ENCODE measurements around the gene LIPG. TPM values are rescaled to one million over a fixed set of nuclear protein-coding genes. Genes with fewer than 3 reads are reported as not detected.

Gene LIPG
- total RNA-seq, 1 experiment from 2014 or later = 6.1 TPM

DNA sequence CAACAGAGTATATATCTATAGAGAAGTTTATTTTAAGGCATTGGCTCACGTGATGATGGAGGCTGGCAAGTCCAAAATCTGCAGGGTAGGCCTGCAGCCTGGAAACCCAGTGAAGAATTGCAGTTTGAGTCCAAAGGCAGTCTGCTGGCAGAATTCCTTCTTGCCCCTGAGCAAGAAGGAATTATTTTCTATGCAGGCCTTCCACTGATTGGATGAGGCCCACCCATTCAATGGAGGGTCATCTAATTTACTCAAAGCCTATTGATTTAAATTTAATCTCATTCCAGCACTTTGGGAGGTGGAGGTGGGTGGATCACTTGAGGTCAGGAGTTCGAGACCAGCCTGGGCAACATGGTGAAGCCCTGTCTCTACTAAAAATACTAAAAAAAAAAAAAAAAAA, 44.4 kb upstream of the LIPG start:
- Histone ChIP-seq H2BK15ac (ENCODE audit: low read depth, low read length) (no peak overlapping the region), H3K79me2 (ENCODE audit: insufficient read depth, low read length) (no peaks in the 10 kb centered on the region), H4K20me1 (ENCODE audit: control insufficient read depth, insufficient read depth, insufficient read length) (no peaks in the 10 kb centered on the region), H3K18ac (ENCODE audit: insufficient read length, low read depth, low read length) (no peak overlapping the region), H2BK120ac (ENCODE audit: low read depth, low read length, poor library complexity, severe bottlenecking) (no peak overlapping the region), H3K9me3 (ENCODE audit: control insufficient read depth, low read depth, low read length) (no peaks in the 10 kb centered on the region), H3K23me2 (ENCODE audit: insufficient read length, low read depth, low read length, poor library complexity, severe bottlenecking) (no peaks in the 10 kb centered on the region), H2BK20ac (ENCODE audit: low read depth, low read length, poor library complexity, severe bottlenecking) (no peak overlapping the region), H2BK5ac (ENCODE audit: insufficient read length, low read length) (no peak overlapping the region), H3K4me2 (ENCODE audit: insufficient read depth, insufficient read length, low read length) (no peak overlapping the region), H4K5ac (ENCODE audit: insufficient read length, low read depth, low read length) (no peak overlapping the region), H3K56ac (ENCODE audit: insufficient read length, low read depth, low read length) (no peak overlapping the region), H4K91ac (ENCODE audit: insufficient read length, low read depth, low read length) (no peak overlapping the region), H4K8ac (replicated peaks; ENCODE audit: insufficient read length, low read depth, low read length) (no peak overlapping the region), H2AK5ac (ENCODE audit: insufficient read length, low read length) (no peak overlapping the region), H3K27ac (ENCODE audit: insufficient read length, low read depth, low read length) (no peak overlapping the region), H3K79me1 (ENCODE audit: insufficient read depth, low read depth, low read length, poor library complexity, severe bottlenecking) (no peaks in the 10 kb centered on the region), H3K4me1 (ENCODE audit: insufficient read depth, low read length) (peaks cover 10% of the 10 kb centered on the region), H2BK12ac (ENCODE audit: insufficient read length, low read depth, low read length) (no peak overlapping the region), H3K27me3 (ENCODE audit: insufficient read depth, low read length) (no peaks in the 10 kb centered on the region), H3T11ph (ENCODE audit: low read length) (no peak overlapping the region), H2AFZ (ENCODE audit: low read length) (no peak overlapping the region), H3K9ac (ENCODE audit: extremely low read depth, insufficient read length, low read length) (no peak overlapping the region), H3K14ac (ENCODE audit: insufficient read depth, low read length) (no peak overlapping the region), H3K23ac (ENCODE audit: insufficient read length, low read depth, low read length) (no peak overlapping the region), H3K4ac (ENCODE audit: low read depth, low read length) (no peak overlapping the region)
- WGBS (ENCODE audit: extremely low coverage, insufficient read length, low lambda C conversion rate) = no CpG with 5 or more reads among the region's 2 CpGs
- peaks cover 0 to 4% of the 10 kb centered on the region in 2 experiments; a peak in 1 of 5 replicates for H3K9me3 Mint-ChIP-seq
- H3K4me3 Mint-ChIP-seq = no peak overlapping the region
- no peaks in the 10 kb centered on the region for H3K27me3 Mint-ChIP-seq (ENCODE audit: low read depth)
- no peak for DNase-seq
- H3K27ac Mint-ChIP-seq = no peak overlapping the region
- H3K4me1 Mint-ChIP-seq = peaks cover 36 to 42% of the 10 kb centered on the region in 2 experiments
- no peaks in the 10 kb centered on the region for H3K36me3 Mint-ChIP-seq (ENCODE audit: insufficient read depth in 1 of 3, low read depth in 3 of 3)
- TF ChIP-seq, protein P1, sequence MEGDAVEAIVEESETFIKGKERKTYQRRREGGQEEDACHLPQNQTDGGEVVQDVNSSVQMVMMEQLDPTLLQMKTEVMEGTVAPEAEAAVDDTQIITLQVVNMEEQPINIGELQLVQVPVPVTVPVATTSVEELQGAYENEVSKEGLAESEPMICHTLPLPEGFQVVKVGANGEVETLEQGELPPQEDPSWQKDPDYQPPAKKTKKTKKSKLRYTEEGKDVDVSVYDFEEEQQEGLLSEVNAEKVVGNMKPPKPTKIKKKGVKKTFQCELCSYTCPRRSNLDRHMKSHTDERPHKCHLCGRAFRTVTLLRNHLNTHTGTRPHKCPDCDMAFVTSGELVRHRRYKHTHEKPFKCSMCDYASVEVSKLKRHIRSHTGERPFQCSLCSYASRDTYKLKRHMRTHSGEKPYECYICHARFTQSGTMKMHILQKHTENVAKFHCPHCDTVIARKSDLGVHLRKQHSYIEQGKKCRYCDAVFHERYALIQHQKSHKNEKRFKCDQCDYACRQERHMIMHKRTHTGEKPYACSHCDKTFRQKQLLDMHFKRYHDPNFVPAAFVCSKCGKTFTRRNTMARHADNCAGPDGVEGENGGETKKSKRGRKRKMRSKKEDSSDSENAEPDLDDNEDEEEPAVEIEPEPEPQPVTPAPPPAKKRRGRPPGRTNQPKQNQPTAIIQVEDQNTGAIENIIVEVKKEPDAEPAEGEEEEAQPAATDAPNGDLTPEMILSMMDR (conservative IDR thresholded peaks at IDR 0.05) = no peak
